ENCODE results near the gene RFFL.

DNA sequence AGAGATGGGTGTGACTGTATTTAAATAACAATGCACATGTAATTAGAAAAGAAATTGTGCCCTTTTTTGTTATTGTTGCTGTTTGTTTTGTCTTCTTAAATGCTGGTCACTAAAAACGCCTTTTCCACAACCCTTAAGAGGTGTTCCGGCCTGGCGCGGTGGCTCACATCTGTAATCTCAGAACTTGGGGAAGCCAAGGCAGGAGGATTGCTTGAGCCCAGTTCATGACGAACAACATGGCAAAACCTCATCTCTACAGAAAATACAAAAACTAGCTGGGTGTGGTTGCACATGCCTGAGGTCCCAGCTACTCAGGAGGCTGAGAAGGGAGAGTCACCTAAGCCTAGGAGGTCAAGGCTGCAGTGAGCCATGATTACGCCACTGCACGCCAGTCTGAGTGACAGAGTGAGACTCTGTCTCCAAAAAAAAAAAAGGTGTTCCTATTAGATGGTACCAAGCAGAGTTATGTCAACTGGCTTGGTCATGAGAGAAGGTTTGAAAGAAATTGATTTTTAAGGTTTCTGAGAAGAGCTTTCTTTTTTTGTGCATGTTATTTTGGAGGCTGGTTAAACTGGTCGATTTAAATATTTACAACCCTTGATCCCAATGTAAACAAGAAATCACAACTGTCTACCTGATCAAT is 23.5 kb upstream of the RFFL start:
- no peak for TF ChIP-seq GATA2 (IDR thresholded peaks at IDR 0.05; ENCODE audit: low read depth, low read length)
- no peak for TF ChIP-seq GATA3 (IDR thresholded peaks at IDR 0.05; ENCODE audit: low read depth, low read length)

Measured in SH-SY5Y (cell line).